Mesendoderm (in vitro differentiated cells): ENCODE results near the gene MFN1. TPM values are rescaled to one million over a fixed set of nuclear protein-coding genes. Genes with fewer than 3 reads are reported as not detected.
A peak's percentile ranks its signal among the peaks of the same experiment; 100 is the strongest.

ENCODE experiments used
- DNase-seq: peaks from one replicate; pipeline ENCODE4 v3.0.0; 2013
- H2AK5ac ChIP-seq: 2 replicates; pipeline ENCODE4 v1.6.1; 2013; ENCODE audit warnings: low read length, inconsistent platforms
- H2BK120ac ChIP-seq: 2 replicates; pipeline ENCODE4 v1.6.1; 2013; ENCODE audit warnings: low read depth, mild to moderate bottlenecking, low read length, moderate library complexity, mixed read lengths
- H2BK15ac ChIP-seq: replicated peaks from 2 replicates; pipeline ENCODE4 v1.6.1; 2013; ENCODE audit warnings: low read depth, mild to moderate bottlenecking, moderate library complexity
- H2BK5ac ChIP-seq: 2 replicates; pipeline ENCODE4 v1.6.1; 2013; ENCODE audit warnings: low read length, inconsistent platforms
- H3K18ac ChIP-seq: 2 replicates; pipeline ENCODE4 v1.6.1; 2013; ENCODE audit warnings: mild to moderate bottlenecking, low read length, mixed read lengths
- H3K23ac ChIP-seq: one replicate; pipeline ENCODE4 v1.6.1; 2013; ENCODE audit warnings: low read length
- H3K27ac ChIP-seq: 2 replicates; pipeline ENCODE4 v1.5.1; 2013; ENCODE audit warnings: low read depth, mild to moderate bottlenecking, inconsistent platforms, low read length, moderate library complexity
- H3K27me3 ChIP-seq: 2 replicates; pipeline ENCODE4 v1.6.1; 2013; ENCODE audit warnings: low read length, control low read depth, mild to moderate bottlenecking, inconsistent platforms; ENCODE audit not compliant: insufficient read depth, poor library complexity
- H3K36me3 ChIP-seq: 2 replicates; pipeline ENCODE4 v1.6.1; 2013; ENCODE audit warnings: low read length, inconsistent platforms; ENCODE audit not compliant: control insufficient read depth, insufficient read depth
- H3K4ac ChIP-seq: one replicate; pipeline ENCODE4 v1.6.1; 2013; ENCODE audit warnings: low read depth, mild to moderate bottlenecking, low read length, moderate library complexity
- H3K4me1 ChIP-seq: 2 replicates; pipeline ENCODE4 v1.6.1; 2013; ENCODE audit warnings: low read depth, low read length, inconsistent platforms; ENCODE audit not compliant: control insufficient read depth
- H3K4me2 ChIP-seq: 2 replicates; pipeline ENCODE4 v1.6.1; 2013; ENCODE audit warnings: low read length
- H3K4me3 ChIP-seq: 2 replicates; pipeline ENCODE4 v1.5.1; 2013; ENCODE audit warnings: mild to moderate bottlenecking, low read length
- H3K56ac ChIP-seq: one replicate; pipeline ENCODE4 v1.6.1; 2013; ENCODE audit warnings: low read length
- H3K79me1 ChIP-seq: 2 replicates; pipeline ENCODE4 v1.6.1; 2013; ENCODE audit warnings: low read length, inconsistent platforms
- H3K79me2 ChIP-seq: 2 replicates; pipeline ENCODE4 v1.6.1; 2013; ENCODE audit warnings: mild to moderate bottlenecking, low read length; ENCODE audit not compliant: control insufficient read depth, insufficient read depth
- H3K9ac ChIP-seq: 2 replicates; pipeline ENCODE4 v1.6.1; 2013; ENCODE audit warnings: low read length, inconsistent platforms
- H4K5ac ChIP-seq: one replicate; pipeline ENCODE4 v1.6.1; 2013; ENCODE audit warnings: low read length
- H4K8ac ChIP-seq: one replicate; pipeline ENCODE4 v1.6.1; 2013; ENCODE audit warnings: low read depth, mild to moderate bottlenecking, control low read depth, low read length, moderate library complexity
- WGBS: extraction: QIAGEN DNeasy Blood & Tissue Kit; methylation state at CpG from one replicate; pipeline ENCODE4 v1.1.7; 2013; ENCODE audit warnings: low lambda C conversion rate, missing lambda C conversion rate; ENCODE audit not compliant: insufficient coverage; ENCODE audit errors: extremely low coverage; 5-methylcytosine and 5-hydroxymethylcytosine counted together
- polyA plus RNA-seq, 2 experiments: library from polyadenylated mRNA; stranded (reverse); fragments of 200-250 nt; gene quantifications; one replicate each; pipeline ENCODE4 v1.2.3, GENCODE V29; 2013

MFN1 gene
- polyA plus RNA-seq (2013, experiment 1 of 2) = 10.8 TPM
- 11.2 TPM for polyA plus RNA-seq (2013, experiment 2 of 2)

GRCh38 chr3:179347345-179348194, at the start of gene MFN1:
Gene MFN1 (plus strand): TSS chr3:179347709. CDS start chr3:179348852, 1,143 bp downstream.
- peaks cover 2% of the 10 kb centered on the region for H3K4me1 ChIP-seq
- H3K36me3 ChIP-seq = no peaks in the 10 kb centered on the region
- H3K23ac ChIP-seq = no peak within 1 kb of the TSS
- H4K5ac ChIP-seq = no peak within 1 kb of the TSS
- H3K4me3 ChIP-seq = peak within 1 kb of the TSS; percentile 75
- no peak within 1 kb of the TSS for H2BK5ac ChIP-seq
- peak within 1 kb of the TSS; percentile 76 for H3K9ac ChIP-seq
- H3K79me1 ChIP-seq = peaks cover 3% of the 10 kb centered on the region
- no peak within 1 kb of the TSS for H2BK15ac ChIP-seq
- H2AK5ac ChIP-seq = no peak within 1 kb of the TSS
- peak within 1 kb of the TSS; percentile 86 for H3K56ac ChIP-seq
- H3K79me2 ChIP-seq = no peaks in the 10 kb centered on the region
- no peak within 1 kb of the TSS for H3K27ac ChIP-seq
- DNase-seq = peak; percentile 97
- H3K27me3 ChIP-seq = no peaks in the 10 kb centered on the region
- WGBS = no CpG with 5 or more reads among the region's 63 CpGs
- peak within 1 kb of the TSS; percentile 8 for H3K4ac ChIP-seq
- no peak within 1 kb of the TSS for H2BK120ac ChIP-seq
- peak within 1 kb of the TSS; percentile 68 for H4K8ac ChIP-seq
- H3K18ac ChIP-seq = no peak within 1 kb of the TSS
- H3K4me2 ChIP-seq = peak within 1 kb of the TSS; percentile 53

- Histone ChIP-seq H3K56ac (no peak overlapping the region), H3K79me2 (no peaks in the 10 kb centered on the region), H4K8ac (no peak overlapping the region), H3K4me3 (no peak overlapping the region), H3K9ac (no peak overlapping the region), H3K4ac (no peak overlapping the region), H3K79me1 (no peaks in the 10 kb centered on the region), H3K23ac (no peak overlapping the region), H3K18ac (no peak overlapping the region), H2BK120ac (no peak overlapping the region), H3K27ac (no peak overlapping the region), H3K4me1 (no peaks in the 10 kb centered on the region), H2AK5ac (no peak overlapping the region), H3K36me3 (no peaks in the 10 kb centered on the region), H4K5ac (no peak overlapping the region), H2BK5ac (no peak overlapping the region), H3K4me2 (no peak overlapping the region), H2BK15ac (no peak overlapping the region), H3K27me3 (no peaks in the 10 kb centered on the region)
- WGBS = no CpG with 5 or more reads among the region's 5 CpGs
- no peak for DNase-seq
These were observed 49.4 kb upstream of the MFN1 start for GRCh38 chr3:179297971-179298725.

GRCh38 chr3:179299316-179299715, 48.2 kb upstream of the MFN1 start:
- Histone ChIP-seq H3K36me3 (no peaks in the 10 kb centered on the region), H2AK5ac (no peak overlapping the region), H2BK120ac (no peak overlapping the region), H3K56ac (no peak overlapping the region), H2BK5ac (no peak overlapping the region), H4K5ac (no peak overlapping the region), H3K4me2 (no peak overlapping the region), H3K4me3 (no peak overlapping the region), H2BK15ac (no peak overlapping the region), H3K4ac (no peak overlapping the region), H3K9ac (no peak overlapping the region), H3K79me1 (no peaks in the 10 kb centered on the region), H3K4me1 (no peaks in the 10 kb centered on the region), H3K27me3 (no peaks in the 10 kb centered on the region), H3K23ac (no peak overlapping the region), H3K79me2 (no peaks in the 10 kb centered on the region), H3K27ac (no peak overlapping the region), H3K18ac (no peak overlapping the region), H4K8ac (no peak overlapping the region)
- no peak for DNase-seq
- WGBS = no CpG with 5 or more reads among the region's 2 CpGs

- Histone ChIP-seq H4K8ac (no peak overlapping the region), H3K79me2 (no peaks in the 10 kb centered on the region), H2BK5ac (no peak overlapping the region), H3K4me3 (no peak overlapping the region), H2AK5ac (no peak overlapping the region), H3K18ac (no peak overlapping the region), H3K27ac (no peak overlapping the region), H3K4me1 (no peaks in the 10 kb centered on the region), H3K27me3 (no peaks in the 10 kb centered on the region), H3K4ac (no peak overlapping the region), H3K23ac (no peak overlapping the region), H3K56ac (no peak overlapping the region), H3K9ac (no peak overlapping the region), H3K79me1 (no peaks in the 10 kb centered on the region), H3K4me2 (no peak overlapping the region), H4K5ac (no peak overlapping the region), H2BK120ac (no peak overlapping the region), H3K36me3 (no peaks in the 10 kb centered on the region), H2BK15ac (no peak overlapping the region)
- WGBS = no CpG with 5 or more reads among the region's 5 CpGs
- DNase-seq = no peak
These were observed 47.4 kb upstream of the MFN1 start for GRCh38 chr3:179299999-179300613.

GRCh38 chr3:179301645-179302044, 45.9 kb upstream of the MFN1 start:
- Histone ChIP-seq H3K4me3 (no peak overlapping the region), H3K27ac (no peak overlapping the region), H2AK5ac (no peak overlapping the region), H3K4me2 (no peak overlapping the region), H3K27me3 (no peaks in the 10 kb centered on the region), H2BK15ac (no peak overlapping the region), H3K9ac (no peak overlapping the region), H3K4me1 (no peaks in the 10 kb centered on the region), H3K56ac (no peak overlapping the region), H3K79me1 (no peaks in the 10 kb centered on the region), H3K18ac (no peak overlapping the region), H4K8ac (no peak overlapping the region), H3K36me3 (no peaks in the 10 kb centered on the region), H3K79me2 (no peaks in the 10 kb centered on the region), H3K23ac (no peak overlapping the region), H2BK120ac (no peak overlapping the region), H2BK5ac (no peak overlapping the region), H4K5ac (no peak overlapping the region), H3K4ac (no peak overlapping the region)
- WGBS = no CpG with 5 or more reads among the region's 3 CpGs
- no peak for DNase-seq
